T-helper 1 cell treated with Interleukin-12 subunit alpha and Interleukin-12 subunit beta and Interleukin-4 antibody, amounts not matched to agents 30 μg/mL and 1 μg/mL, for 36 hours (primary cell): Measurements from ENCODE around the gene GARIN5A.
A peak's percentile ranks its signal among the peaks of the same experiment; 100 is the strongest.

Experiments
- H3K27ac Mint-ChIP-seq: one replicate; pipeline ENCODE4 v1.8.0; 2021; ENCODE audit warnings: mild to moderate bottlenecking, mixed read lengths
- H3K27me3 Mint-ChIP-seq: one replicate; pipeline ENCODE4 v1.8.0; 2021; ENCODE audit warnings: low read depth, mixed read lengths
- H3K36me3 Mint-ChIP-seq: one replicate; pipeline ENCODE4 v1.8.0; 2021; ENCODE audit warnings: low read depth, mixed read lengths
- H3K4me1 Mint-ChIP-seq: one replicate; pipeline ENCODE4 v1.8.0; 2021; ENCODE audit warnings: low read depth, mixed read lengths
- H3K4me3 Mint-ChIP-seq: one replicate; pipeline ENCODE4 v1.8.0; 2021; ENCODE audit warnings: mild to moderate bottlenecking, moderate library complexity, mixed read lengths
- H3K9me3 Mint-ChIP-seq: one replicate; pipeline ENCODE4 v1.8.0; 2021; ENCODE audit warnings: mixed read lengths

Gene GARIN5A

DNA sequence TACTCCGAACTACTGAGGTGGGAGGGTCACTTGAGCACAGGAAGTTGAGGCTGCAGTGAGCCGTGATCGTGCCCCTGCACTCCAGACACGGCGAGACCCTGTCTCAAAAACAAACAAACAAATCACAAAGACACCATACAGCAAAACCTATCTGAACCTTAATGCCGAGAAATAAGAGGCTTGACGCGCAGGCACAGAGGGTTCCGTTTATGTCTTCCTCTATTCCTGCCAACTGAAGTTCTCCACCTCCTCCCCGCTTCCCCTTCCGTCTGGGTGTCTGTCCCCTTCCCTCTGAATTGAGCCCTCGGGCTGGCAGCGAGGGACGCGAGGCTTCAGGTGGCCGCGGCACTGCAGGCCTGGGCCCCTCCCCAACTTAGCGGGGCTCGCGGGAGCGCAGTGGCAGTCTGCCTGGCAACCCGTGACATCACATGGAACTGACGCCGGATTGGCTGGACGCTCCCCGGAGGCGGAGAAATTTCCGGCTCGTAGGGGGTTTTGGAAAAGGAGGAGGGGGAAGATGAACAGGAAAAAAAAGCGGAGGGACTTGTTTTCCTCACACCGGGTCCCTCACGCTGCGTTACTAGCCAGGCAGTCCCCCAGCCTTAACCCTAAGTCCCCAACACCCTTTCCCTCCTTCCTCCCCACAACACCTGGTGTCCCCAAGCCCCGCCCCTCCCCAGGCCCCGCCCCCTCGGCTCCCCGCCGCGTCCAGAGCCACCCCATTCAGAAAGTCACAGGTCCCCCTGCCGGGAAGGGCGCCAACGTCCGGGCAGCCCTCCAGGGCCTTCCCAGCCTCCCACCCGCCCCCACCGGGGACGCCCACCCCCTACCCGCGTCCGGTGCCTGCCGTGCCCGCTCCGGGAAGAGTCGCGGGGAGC, 45.1 kb downstream of the GARIN5A start:
- peak overlapping the region; percentile 95 for H3K27ac Mint-ChIP-seq
- H3K4me3 Mint-ChIP-seq, result peak overlapping the region; percentile 93
- no peaks in the 10 kb centered on the region for H3K9me3 Mint-ChIP-seq
- H3K4me1 Mint-ChIP-seq, result peaks cover 13% of the 10 kb centered on the region
- no peaks in the 10 kb centered on the region for H3K36me3 Mint-ChIP-seq
- peaks cover 23% of the 10 kb centered on the region for H3K27me3 Mint-ChIP-seq

DNA sequence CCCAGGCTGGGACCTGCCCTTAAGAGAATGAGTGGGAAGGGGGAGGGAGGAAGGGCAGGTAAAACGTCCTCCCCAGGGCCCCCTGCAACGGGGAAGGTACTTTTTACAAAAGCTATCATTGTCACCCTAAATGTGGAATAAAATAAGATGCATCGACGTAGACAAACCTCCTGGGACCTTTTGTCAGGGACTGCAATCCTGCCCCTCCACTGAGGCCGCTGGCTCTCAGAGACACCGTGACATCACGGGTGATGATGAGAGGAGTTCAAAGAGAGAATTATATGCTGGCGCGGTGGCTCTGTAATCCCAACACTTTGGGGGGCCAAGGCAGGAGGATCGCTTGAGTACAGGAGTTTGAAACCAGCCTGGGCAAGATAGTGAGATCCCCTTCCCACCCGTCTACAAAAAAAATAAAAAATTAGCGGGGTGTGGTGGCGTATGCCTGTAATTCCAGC, 45.7 kb downstream of the GARIN5A start:
- peaks cover 13% of the 10 kb centered on the region for H3K4me1 Mint-ChIP-seq
- peak overlapping the region; percentile 93 for H3K4me3 Mint-ChIP-seq
- peaks cover 23% of the 10 kb centered on the region for H3K27me3 Mint-ChIP-seq
- no peaks in the 10 kb centered on the region for H3K9me3 Mint-ChIP-seq
- H3K36me3 Mint-ChIP-seq, result no peaks in the 10 kb centered on the region
- peak overlapping the region; percentile 65 for H3K27ac Mint-ChIP-seq

DNA sequence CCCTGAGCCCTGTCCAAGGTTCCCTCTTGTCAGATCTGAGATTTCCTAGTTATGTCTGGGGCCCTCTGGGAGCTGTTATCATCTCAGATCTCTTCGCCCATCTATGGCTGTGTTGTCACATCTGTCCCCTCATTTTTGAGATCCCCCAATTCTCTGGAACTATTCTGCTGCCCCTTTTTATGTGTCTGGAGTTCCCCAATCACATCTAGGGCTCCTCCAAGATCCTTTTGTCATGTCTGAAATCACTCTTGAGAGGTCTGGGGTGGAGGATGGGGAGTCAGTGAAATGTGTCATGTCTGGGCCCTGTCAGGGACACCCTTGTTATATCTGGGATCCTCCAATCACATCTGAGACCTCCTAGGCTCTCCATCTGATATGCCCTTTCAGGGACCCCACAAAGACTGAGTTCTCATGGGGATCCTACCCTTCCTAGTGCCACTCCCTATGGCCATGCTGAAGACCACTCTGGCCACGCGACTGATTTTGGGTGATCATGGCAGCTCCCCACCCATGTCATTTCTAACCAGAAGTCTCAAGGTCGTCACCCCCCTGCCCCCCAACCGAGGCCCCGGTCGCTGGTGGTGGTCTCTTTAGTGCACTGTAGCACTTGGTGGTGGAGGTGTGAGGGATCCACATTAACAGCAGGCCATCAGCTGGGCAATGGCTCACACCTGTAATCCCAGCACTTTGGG, 47.7 kb downstream of the GARIN5A start:
- no peak overlapping the region for H3K4me3 Mint-ChIP-seq
- H3K4me1 Mint-ChIP-seq, result peaks cover 13% of the 10 kb centered on the region
- H3K36me3 Mint-ChIP-seq, result no peaks in the 10 kb centered on the region
- H3K27ac Mint-ChIP-seq, result peak overlapping the region; percentile 36
- peaks cover 17% of the 10 kb centered on the region for H3K27me3 Mint-ChIP-seq
- H3K9me3 Mint-ChIP-seq, result no peaks in the 10 kb centered on the region

DNA sequence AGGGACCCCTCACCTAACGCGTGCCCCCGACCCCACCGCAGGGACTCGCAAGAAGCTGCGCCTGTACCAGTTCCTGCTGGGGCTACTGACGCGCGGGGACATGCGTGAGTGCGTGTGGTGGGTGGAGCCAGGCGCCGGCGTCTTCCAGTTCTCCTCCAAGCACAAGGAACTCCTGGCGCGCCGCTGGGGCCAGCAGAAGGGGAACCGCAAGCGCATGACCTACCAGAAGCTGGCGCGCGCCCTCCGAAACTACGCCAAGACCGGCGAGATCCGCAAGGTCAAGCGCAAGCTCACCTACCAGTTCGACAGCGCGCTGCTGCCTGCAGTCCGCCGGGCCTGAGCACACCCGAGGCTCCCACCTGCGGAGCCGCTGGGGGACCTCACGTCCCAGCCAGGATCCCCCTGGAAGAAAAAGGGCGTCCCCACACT, 48.6 kb downstream of the GARIN5A start:
- no peaks in the 10 kb centered on the region for H3K9me3 Mint-ChIP-seq
- H3K4me1 Mint-ChIP-seq, result peaks cover 13% of the 10 kb centered on the region
- peaks cover 11% of the 10 kb centered on the region for H3K27me3 Mint-ChIP-seq
- H3K27ac Mint-ChIP-seq, result no peak overlapping the region
- H3K36me3 Mint-ChIP-seq, result no peaks in the 10 kb centered on the region
- H3K4me3 Mint-ChIP-seq, result no peak overlapping the region

DNA sequence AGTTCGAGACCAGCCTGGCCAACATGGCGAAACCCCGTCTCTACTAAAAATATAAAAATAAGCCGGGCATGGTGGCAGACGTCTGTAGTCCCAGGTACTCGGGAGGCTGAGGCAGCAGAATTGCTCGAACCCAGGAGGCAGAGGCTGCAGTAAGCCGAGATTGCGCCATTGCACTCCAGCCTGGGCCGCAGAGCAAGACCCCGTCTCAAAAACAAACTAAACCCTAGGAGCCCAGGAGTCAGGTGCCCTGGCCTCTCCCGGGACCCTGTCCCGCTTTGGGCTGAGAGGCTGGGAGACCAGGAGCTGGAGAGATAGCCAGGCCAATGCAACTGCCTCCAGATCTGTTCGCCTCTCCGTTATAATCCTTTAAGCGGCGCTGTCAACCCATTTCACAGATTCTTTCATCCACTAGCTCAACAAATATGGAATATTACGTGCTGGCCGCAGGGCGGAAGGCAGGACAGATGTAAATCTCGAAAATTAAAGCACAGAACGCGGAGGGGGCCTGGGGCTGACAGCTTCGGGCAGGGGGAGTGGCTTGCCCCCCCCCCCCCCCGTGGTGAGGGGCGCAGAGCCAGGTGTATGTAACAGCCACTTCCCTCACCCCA, 49.2 kb downstream of the GARIN5A start:
- Mint-ChIP-seq H3K4me3 (no peak overlapping the region), H3K27me3 (peaks cover 9% of the 10 kb centered on the region), H3K9me3 (no peaks in the 10 kb centered on the region), H3K36me3 (no peaks in the 10 kb centered on the region), H3K4me1 (peaks cover 11% of the 10 kb centered on the region), H3K27ac (no peak overlapping the region)

DNA sequence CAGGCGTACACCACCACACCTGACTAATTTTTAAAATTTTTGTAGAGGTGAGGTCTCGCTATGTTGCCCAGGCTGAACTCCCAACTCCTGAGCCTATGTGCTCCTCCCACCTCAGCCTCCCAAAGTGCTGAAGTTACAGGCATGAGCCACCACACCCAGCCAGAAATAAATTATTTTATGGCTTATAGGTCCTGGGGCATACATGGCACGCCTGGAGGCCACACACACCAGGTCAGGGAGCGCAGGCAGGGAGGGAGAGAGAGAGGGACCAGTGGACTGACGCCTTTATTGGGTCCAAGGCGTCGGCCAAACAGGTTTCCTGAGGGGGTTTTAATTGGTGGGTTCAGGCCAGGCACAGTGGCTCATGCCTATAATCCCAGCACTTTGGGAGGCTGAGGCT, 51.1 kb downstream of the GARIN5A start:
- peaks cover 3% of the 10 kb centered on the region for H3K27me3 Mint-ChIP-seq
- no peaks in the 10 kb centered on the region for H3K9me3 Mint-ChIP-seq
- H3K27ac Mint-ChIP-seq, result no peak overlapping the region
- no peak overlapping the region for H3K4me3 Mint-ChIP-seq
- no peaks in the 10 kb centered on the region for H3K36me3 Mint-ChIP-seq
- peaks cover 2% of the 10 kb centered on the region for H3K4me1 Mint-ChIP-seq

DNA sequence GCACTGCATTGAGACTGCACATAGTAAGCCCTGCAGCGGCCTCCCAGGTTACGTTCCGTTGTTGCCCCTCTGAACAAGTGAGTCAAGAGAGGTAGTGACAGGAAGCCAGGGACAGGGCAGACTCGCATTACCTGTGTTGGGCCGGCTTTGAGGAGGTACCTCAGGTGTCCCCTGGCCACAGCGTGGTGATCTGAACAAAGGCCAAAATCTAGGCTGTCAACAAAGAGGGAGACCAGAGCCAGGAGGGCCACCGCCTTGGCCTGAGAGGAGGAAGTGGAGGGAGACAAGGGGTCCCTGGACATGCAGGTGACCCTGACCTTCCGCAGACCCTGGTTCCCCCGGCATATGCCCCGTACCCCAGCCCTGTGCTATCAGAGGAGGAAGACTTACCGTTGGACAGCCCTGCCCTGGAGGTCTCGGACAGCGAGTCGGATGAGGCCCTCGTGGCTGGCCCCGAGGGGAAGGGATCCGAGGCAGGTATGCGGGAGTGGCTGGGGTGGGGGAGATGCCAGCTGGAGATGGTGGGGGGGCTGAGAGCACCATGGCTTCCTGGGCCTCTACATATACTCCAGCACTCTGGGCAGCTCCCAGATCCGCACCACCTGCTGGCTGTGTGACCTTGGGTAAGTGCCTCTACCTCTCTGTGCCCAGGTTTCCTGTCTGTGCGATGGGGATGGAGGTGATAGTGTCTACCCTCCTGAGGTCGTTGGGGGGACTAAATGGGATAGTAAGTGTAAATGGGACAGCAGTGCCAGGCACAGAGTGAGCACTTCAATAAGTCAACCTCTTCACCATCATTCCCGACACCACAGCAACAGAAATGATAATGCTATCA, 53.2 kb downstream of the GARIN5A start:
- Mint-ChIP-seq H3K9me3 (no peaks in the 10 kb centered on the region), H3K27ac (no peak overlapping the region), H3K27me3 (peaks cover 11% of the 10 kb centered on the region), H3K36me3 (no peaks in the 10 kb centered on the region), H3K4me1 (peaks cover 10% of the 10 kb centered on the region), H3K4me3 (no peak overlapping the region)

DNA sequence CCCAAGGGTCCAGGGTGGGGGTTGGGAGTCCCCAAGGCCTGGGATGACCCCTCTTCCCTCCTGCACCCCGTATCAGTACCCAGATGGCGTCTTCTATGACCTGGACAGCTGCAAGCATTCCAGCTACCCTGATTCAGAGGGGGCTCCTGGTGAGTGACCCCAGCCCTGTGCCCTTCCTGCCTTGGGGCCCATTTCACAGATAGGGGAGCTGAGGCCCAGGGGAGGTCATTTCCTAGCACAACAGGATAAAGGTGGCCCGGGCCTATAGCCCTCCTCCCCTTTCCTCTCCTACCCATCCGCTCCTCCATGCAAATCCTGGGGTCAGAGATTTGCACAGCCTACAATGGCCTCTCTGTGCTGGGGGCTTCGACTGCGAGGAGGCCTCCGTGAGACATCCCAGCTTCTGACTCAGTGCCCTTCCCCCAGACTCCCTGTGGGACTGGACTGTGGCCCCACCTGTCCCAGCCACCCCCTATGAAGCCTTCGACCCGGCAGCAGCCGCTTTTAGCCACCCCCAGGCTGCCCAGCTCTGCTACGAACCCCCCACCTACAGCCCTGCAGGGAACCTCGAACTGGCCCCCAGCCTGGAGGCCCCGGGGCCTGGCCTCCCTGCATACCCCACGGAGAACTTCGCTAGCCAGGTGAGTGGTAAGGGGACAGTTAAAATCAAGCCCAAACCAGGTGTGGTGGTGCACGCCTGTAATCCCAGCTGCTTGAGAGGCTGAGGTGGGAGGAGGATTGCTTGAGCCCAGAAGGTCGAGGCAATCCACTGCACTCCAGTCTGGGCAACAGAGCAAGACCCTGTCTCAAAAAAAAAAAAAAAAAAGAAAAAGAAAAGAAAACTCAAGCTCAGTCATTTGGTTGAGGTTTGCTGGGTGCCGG, 54.0 kb downstream of the GARIN5A start:
- no peak overlapping the region for H3K4me3 Mint-ChIP-seq

DNA sequence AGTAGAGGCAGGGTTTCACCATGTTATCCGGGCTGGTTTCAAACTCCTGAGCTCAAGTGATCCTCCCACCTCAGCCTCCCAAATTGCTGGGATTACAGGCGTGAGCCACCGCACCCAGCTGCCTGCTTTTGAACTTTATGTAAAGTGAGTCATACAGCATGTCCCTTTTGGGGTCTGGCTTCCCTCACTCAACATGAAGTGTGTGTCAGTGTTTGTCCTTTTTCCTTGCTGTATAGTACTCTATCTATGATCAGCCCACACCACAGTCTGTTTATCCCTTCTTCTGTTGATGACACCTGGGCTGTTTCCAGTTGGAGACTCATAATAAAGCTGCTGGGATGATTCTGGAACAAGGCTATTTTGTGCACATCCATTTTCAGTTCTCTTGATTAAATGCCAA, 55.8 kb downstream of the GARIN5A start:
- H3K4me3 Mint-ChIP-seq, result no peak overlapping the region
- peaks cover 11% of the 10 kb centered on the region for H3K27me3 Mint-ChIP-seq
- H3K36me3 Mint-ChIP-seq, result no peaks in the 10 kb centered on the region
- no peaks in the 10 kb centered on the region for H3K9me3 Mint-ChIP-seq
- no peak overlapping the region for H3K27ac Mint-ChIP-seq
- peaks cover 10% of the 10 kb centered on the region for H3K4me1 Mint-ChIP-seq

More for the DNA sequence above, 54.0 kb downstream of the GARIN5A start:
- H3K27ac Mint-ChIP-seq, result no peak overlapping the region
- H3K9me3 Mint-ChIP-seq, result no peaks in the 10 kb centered on the region
- H3K4me1 Mint-ChIP-seq, result peaks cover 10% of the 10 kb centered on the region
- H3K36me3 Mint-ChIP-seq, result no peaks in the 10 kb centered on the region
- peaks cover 11% of the 10 kb centered on the region for H3K27me3 Mint-ChIP-seq

DNA sequence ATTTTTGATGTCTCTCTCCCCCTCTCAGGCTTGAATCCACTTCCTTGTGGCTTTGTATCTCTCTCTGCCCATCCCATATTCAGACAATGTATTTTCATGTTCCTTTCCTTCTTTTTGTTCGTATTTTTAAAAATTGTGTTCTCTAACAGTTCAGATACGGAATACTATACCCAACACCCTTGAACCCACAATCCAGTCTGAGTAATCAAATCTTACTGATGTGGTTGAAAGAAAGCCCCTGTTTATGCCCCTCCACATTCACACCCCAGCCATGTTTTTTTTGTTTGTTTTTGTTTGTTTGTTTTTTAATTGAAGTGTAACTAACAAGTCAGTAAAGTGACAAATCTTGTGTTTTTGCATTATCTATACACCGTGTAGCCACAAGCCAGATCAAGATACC, 56.5 kb downstream of the GARIN5A start:
- H3K36me3 Mint-ChIP-seq, result no peaks in the 10 kb centered on the region
- no peaks in the 10 kb centered on the region for H3K9me3 Mint-ChIP-seq
- H3K27ac Mint-ChIP-seq, result no peak overlapping the region
- no peak overlapping the region for H3K4me3 Mint-ChIP-seq
- H3K27me3 Mint-ChIP-seq, result peaks cover 11% of the 10 kb centered on the region
- peaks cover 10% of the 10 kb centered on the region for H3K4me1 Mint-ChIP-seq

DNA sequence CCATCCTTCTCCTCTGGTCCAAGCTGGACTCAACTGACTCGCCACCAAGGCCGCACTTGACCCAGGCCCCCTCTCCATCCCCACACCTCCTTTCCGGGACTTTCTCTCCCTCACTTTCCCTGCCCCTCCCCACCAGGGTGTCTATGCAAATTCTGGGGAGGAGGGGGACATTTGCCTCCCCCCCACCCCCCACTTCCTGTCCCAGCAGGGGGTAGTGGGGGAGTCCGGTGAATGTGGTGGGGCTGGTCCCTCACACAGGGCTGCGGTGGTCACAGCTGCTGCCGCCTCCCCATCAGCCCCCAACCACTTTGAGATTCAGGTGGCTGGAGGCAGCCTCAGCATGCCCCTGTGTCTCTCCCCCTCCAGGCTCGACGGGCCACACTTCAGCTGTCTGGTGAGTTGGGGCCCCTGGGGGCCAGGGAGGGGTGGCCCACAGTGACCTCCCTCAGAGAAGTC, 57.0 kb downstream of the GARIN5A start:
- H3K4me1 Mint-ChIP-seq, result peaks cover 10% of the 10 kb centered on the region
- H3K36me3 Mint-ChIP-seq, result no peaks in the 10 kb centered on the region
- H3K27ac Mint-ChIP-seq, result no peak overlapping the region
- H3K27me3 Mint-ChIP-seq, result peaks cover 11% of the 10 kb centered on the region
- no peaks in the 10 kb centered on the region for H3K9me3 Mint-ChIP-seq
- H3K4me3 Mint-ChIP-seq, result no peak overlapping the region

DNA sequence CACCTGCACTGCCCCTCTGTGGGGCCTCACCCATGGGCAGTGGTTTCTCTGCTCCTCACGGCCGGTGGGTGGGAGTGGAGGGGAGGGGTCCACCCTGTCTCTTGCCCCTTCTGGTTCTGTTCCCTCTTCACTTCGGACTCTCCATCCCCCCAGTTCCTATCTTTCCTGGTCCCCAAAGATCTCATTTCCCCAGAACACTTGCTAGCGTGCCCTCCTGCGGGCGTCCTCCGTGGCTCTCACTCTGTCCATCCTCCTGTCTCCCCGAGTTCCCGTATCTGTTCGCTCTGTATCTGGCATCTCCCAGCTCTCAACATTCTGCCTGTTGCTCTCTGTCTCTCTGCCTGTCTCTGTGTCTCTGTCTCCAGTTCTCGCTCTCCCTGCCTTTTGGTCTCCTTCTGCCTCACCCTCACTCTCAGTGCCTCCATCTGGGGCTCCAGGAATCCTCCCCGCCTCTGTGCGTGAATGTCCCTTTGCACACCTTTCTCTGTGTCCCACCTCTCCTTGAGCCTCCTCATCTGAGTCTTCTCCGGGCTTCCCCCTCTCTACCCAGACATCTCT, 57.5 kb downstream of the GARIN5A start:
- no peaks in the 10 kb centered on the region for H3K9me3 Mint-ChIP-seq
- no peaks in the 10 kb centered on the region for H3K36me3 Mint-ChIP-seq
- no peak overlapping the region for H3K4me3 Mint-ChIP-seq
- H3K27ac Mint-ChIP-seq, result no peak overlapping the region
- H3K4me1 Mint-ChIP-seq, result peaks cover 10% of the 10 kb centered on the region
- peaks cover 11% of the 10 kb centered on the region for H3K27me3 Mint-ChIP-seq
